H1 (cell line): ENCODE measurements around the gene NKAIN2. TPM values are rescaled to one million over a fixed set of nuclear protein-coding genes. Genes with fewer than 3 reads are reported as not detected.

Experiments used
- CTCF ChIA-PET: fragments of 300-600 bp; sonication (Branson Sonifier 250); formaldehyde crosslinking; loops from one replicate; lab custom pipeline; 2021; ENCODE audit not compliant: partially characterized antibody; lab: Charles Lee
- POLR2A ChIA-PET: fragments of 300-600 bp; sonication (Branson Sonifier 250); formaldehyde crosslinking; loops from one replicate; lab custom pipeline; 2021; ENCODE audit warnings: inconsistent platforms; ENCODE audit not compliant: partially characterized antibody; lab: Charles Lee
- DNase-seq, 2 experiments: peaks; one replicate each; pipeline versions ENCODE4 v3.0.0 to v3.0.0-alpha.2; 2010 to 2022; ENCODE audit warnings: low spot score in 2 of 2, low read depth in 1 of 2, mixed read lengths in 1 of 2
- FAIRE-seq: peaks from 2 replicates; lab custom pipeline; 2011; peaks lifted over from hg19 to GRCh38; lab: Jason Lieb, UNC
- H2AFZ ChIP-seq: 2 replicates; pipeline ENCODE4 v1.8.1; 2012; ENCODE audit warnings: low read length, inconsistent platforms
- H2AK5ac ChIP-seq: 2 replicates; pipeline ENCODE4 v1.6.1; 2013; ENCODE audit warnings: low read depth, low read length
- H2BK120ac ChIP-seq: replicated peaks from 2 replicates; pipeline ENCODE3; 2013; ENCODE audit warnings: low read depth, low read length, inconsistent platforms
- H2BK12ac ChIP-seq: 2 replicates; pipeline ENCODE4 v1.6.1; 2013; ENCODE audit warnings: low read depth, low read length
- H2BK15ac ChIP-seq: 2 replicates; pipeline ENCODE4 v1.6.1; 2013; ENCODE audit warnings: low read length
- H2BK20ac ChIP-seq: 2 replicates; pipeline ENCODE4 v1.6.1; 2013; ENCODE audit warnings: low read length
- H2BK5ac ChIP-seq: 2 replicates; pipeline ENCODE4 v1.6.1; 2013; ENCODE audit warnings: low read depth, low read length
- H3K14ac ChIP-seq: 2 replicates; pipeline ENCODE4 v1.6.1; 2013; ENCODE audit warnings: inconsistent platforms; ENCODE audit not compliant: insufficient read length
- H3K18ac ChIP-seq: 2 replicates; pipeline ENCODE4 v1.6.1; 2013; ENCODE audit warnings: low read length; ENCODE audit errors: extremely low read depth
- H3K23ac ChIP-seq: 2 replicates; pipeline ENCODE4 v1.6.1; 2013; ENCODE audit warnings: inconsistent platforms; ENCODE audit not compliant: insufficient read length
- H3K23me2 ChIP-seq: 2 replicates; pipeline ENCODE4 v1.6.1; 2013; ENCODE audit warnings: low read depth, low read length
- H3K27ac ChIP-seq: 2 replicates; pipeline ENCODE4 v1.6.1; 2011; ENCODE audit warnings: low read depth, low read length, inconsistent platforms
- H3K27me3 ChIP-seq, 4 experiments: replicated peaks in 1 of 4; 1 replicate in 1 of 4; 2 replicates in 3 of 4; pipeline versions ENCODE4 v1.6.1 to v1.8.1; 2011 to 2013; ENCODE audit warnings: low read length in 3 of 4, mild to moderate bottlenecking in 3 of 4, inconsistent platforms in 2 of 4, mixed read lengths in 2 of 4, moderate library complexity in 1 of 4; ENCODE audit not compliant: control insufficient read depth in 3 of 4, insufficient read depth in 3 of 4; ENCODE audit errors: extremely low read depth in 1 of 4
- H3K36me3 ChIP-seq, 4 experiments: 2 replicates each; pipeline versions ENCODE4 v1.6.1 to v1.8.1; 2011 to 2013; ENCODE audit warnings: mild to moderate bottlenecking in 4 of 4, low read length in 3 of 4, moderate library complexity in 2 of 4, control low read depth in 1 of 4, inconsistent platforms in 1 of 4; ENCODE audit not compliant: insufficient read depth in 4 of 4, control insufficient read depth in 2 of 4
- H3K4ac ChIP-seq: replicated peaks from 2 replicates; pipeline ENCODE3; 2013; ENCODE audit warnings: low read length, low read depth, mixed read lengths, inconsistent platforms; ENCODE audit not compliant: insufficient read length
- H3K4me1 ChIP-seq, 4 experiments: replicated peaks in 1 of 4; 1 replicate in 1 of 4; 2 replicates in 3 of 4; pipeline versions ENCODE4 v1.6.1 to v1.8.1; 2011 to 2013; ENCODE audit warnings: low read length in 3 of 4, inconsistent platforms in 2 of 4, mixed read lengths in 1 of 4; ENCODE audit not compliant: insufficient read depth in 4 of 4, control insufficient read depth in 3 of 4
- H3K4me2 ChIP-seq, 2 experiments: 2 replicates each; pipeline versions ENCODE4 v1.6.1 to v1.8.1; 2011 to 2013; ENCODE audit warnings: low read depth in 2 of 2, low read length in 2 of 2, control low read depth in 1 of 2, inconsistent platforms in 1 of 2, mild to moderate bottlenecking in 1 of 2; ENCODE audit not compliant: insufficient read depth in 1 of 2
- H3K4me3 ChIP-seq, 4 experiments: fragments of 200-600, 300-600 bp in 1 of 4; sonication (generic), shearing (Covaris generic), sonication (Bioruptor Twin) in 1 of 4; 2 replicates each; pipeline versions ENCODE4 v1.5.1 to v1.8.1; 2011 to 2016; ENCODE audit warnings: low read length in 4 of 4, low read depth in 3 of 4, control low read depth in 2 of 4, inconsistent platforms in 2 of 4, mild to moderate bottlenecking in 2 of 4, mixed read lengths in 1 of 4, moderate library complexity in 1 of 4; ENCODE audit not compliant: insufficient read depth in 2 of 4; ENCODE audit errors: extremely low read depth in 1 of 4
- H3K56ac ChIP-seq: replicated peaks from 2 replicates; pipeline ENCODE3; 2013; ENCODE audit warnings: low read depth, mild to moderate bottlenecking, mixed read lengths, low read length, inconsistent platforms; ENCODE audit not compliant: insufficient read length
- H3K79me1 ChIP-seq: 2 replicates; pipeline ENCODE4 v1.6.1; 2013; ENCODE audit warnings: low read depth, low read length, control low read depth
- H3K79me2 ChIP-seq, 2 experiments: 2 replicates each; pipeline versions ENCODE4 v1.6.1 to v1.8.1; 2012 to 2013; ENCODE audit warnings: low read length in 2 of 2, mild to moderate bottlenecking in 2 of 2, inconsistent platforms in 1 of 2; ENCODE audit not compliant: insufficient read depth in 2 of 2, control insufficient read depth in 1 of 2
- H3K9ac ChIP-seq, 4 experiments: replicated peaks in 1 of 4; 1 replicate in 1 of 4; 2 replicates in 3 of 4; pipeline versions ENCODE4 v1.6.1 to v1.8.1; 2011 to 2013; ENCODE audit warnings: low read depth in 3 of 4, low read length in 3 of 4, control low read depth in 2 of 4, mild to moderate bottlenecking in 2 of 4, moderate library complexity in 2 of 4, inconsistent platforms in 1 of 4; ENCODE audit errors: extremely low read depth in 1 of 4
- H3K9me3 ChIP-seq, 2 experiments: 2 replicates each; pipeline versions ENCODE4 v1.6.1 to v1.8.1; 2012 to 2013; ENCODE audit warnings: mild to moderate bottlenecking in 2 of 2, moderate library complexity in 2 of 2, control low read depth in 1 of 2, inconsistent platforms in 1 of 2, low read depth in 1 of 2, low read length in 1 of 2, mixed read lengths in 1 of 2; ENCODE audit not compliant: insufficient read depth in 2 of 2
- H4K20me1 ChIP-seq, 2 experiments: replicated peaks in 1 of 2; 2 replicates each; pipeline versions ENCODE3 to v1.8.1; 2011 to 2013; ENCODE audit warnings: inconsistent platforms in 2 of 2, low read length in 2 of 2, mild to moderate bottlenecking in 1 of 2; ENCODE audit not compliant: insufficient read depth in 2 of 2, control insufficient read depth in 1 of 2
- H4K5ac ChIP-seq: 2 replicates; pipeline ENCODE4 v1.6.1; 2013; ENCODE audit warnings: low read length, low read depth, mixed read lengths, inconsistent platforms; ENCODE audit not compliant: insufficient read length
- H4K8ac ChIP-seq: 2 replicates; pipeline ENCODE4 v1.8.0; 2013; ENCODE audit warnings: mild to moderate bottlenecking, moderate library complexity, low read length, inconsistent platforms; ENCODE audit not compliant: insufficient read depth; ENCODE audit errors: extremely low read depth
- H4K91ac ChIP-seq: replicated peaks from 2 replicates; pipeline ENCODE3; 2013; ENCODE audit warnings: low read length, mixed read lengths, inconsistent platforms; ENCODE audit not compliant: insufficient read length
- BCL11A ChIP-seq, 2 experiments: IDR thresholded peaks; one replicate each; pipeline ENCODE4 v1.6.1; 2011; ENCODE audit warnings: low read depth in 2 of 2, low read length in 2 of 2, mild to moderate bottlenecking in 2 of 2
- CEBPB ChIP-seq: IDR thresholded peaks from 2 replicates; pipeline ENCODE4 v1.6.1; 2012; ENCODE audit warnings: low read depth, low read length
- CHD1 ChIP-seq: IDR thresholded peaks from 2 replicates; pipeline ENCODE4 v1.6.1; 2012; ENCODE audit warnings: low read depth, low read length, improper control_type of control experiment
- CHD2 ChIP-seq: IDR thresholded peaks from 2 replicates; pipeline ENCODE4 v1.6.1; 2012; ENCODE audit warnings: low read length, improper control_type of control experiment
- CREB1 ChIP-seq: IDR thresholded peaks from 2 replicates; pipeline ENCODE4 v1.6.1; 2012; ENCODE audit warnings: inconsistent platforms
- EP300 ChIP-seq, 2 experiments: IDR thresholded peaks; 1 replicate in 1 of 2; 2 replicates in 1 of 2; pipeline ENCODE4 v1.6.1; 2011 to 2012; ENCODE audit warnings: low read depth in 2 of 2, low read length in 2 of 2, mild to moderate bottlenecking in 2 of 2, borderline replicate concordance in 1 of 2, inconsistent platforms in 1 of 2, moderate library complexity in 1 of 2
- FOSL1 ChIP-seq: IDR thresholded peaks from 2 replicates; pipeline ENCODE4 v1.6.1; 2011; ENCODE audit warnings: mild to moderate bottlenecking, low read depth, low read length, moderate library complexity; ENCODE audit not compliant: insufficient read depth
- KDM4A ChIP-seq: IDR thresholded peaks from one replicate; pipeline ENCODE4 v1.7.1; 2012; ENCODE audit warnings: low read depth, mild to moderate bottlenecking, moderate library complexity, low read length, inconsistent platforms; ENCODE audit not compliant: severe bottlenecking
- KDM5A ChIP-seq: fragments of 200-600 bp; IDR thresholded peaks from 2 replicates; pipeline ENCODE4 v1.7.1; 2012; ENCODE audit warnings: mild to moderate bottlenecking, low read length, inconsistent platforms, mixed read lengths
- MAFK ChIP-seq: IDR thresholded peaks from 2 replicates; pipeline ENCODE4 v1.6.1; 2012; ENCODE audit warnings: low read depth, mild to moderate bottlenecking, improper control_type of control experiment, low read length
- NRF1 ChIP-seq: IDR thresholded peaks from 2 replicates; pipeline ENCODE4 v1.6.1; 2011; ENCODE audit warnings: mild to moderate bottlenecking, low read depth, low read length, improper control_type of control experiment
- PHF8 ChIP-seq: fragments of 200-600 bp; sonication (generic); conservative IDR thresholded peaks from 2 replicates; pipeline ENCODE4 v1.7.1; 2012; ENCODE audit warnings: low read depth, mild to moderate bottlenecking, inconsistent platforms, low read length, moderate library complexity
- SIX5 ChIP-seq: IDR thresholded peaks from 2 replicates; pipeline ENCODE4 v1.6.1; 2011; ENCODE audit warnings: mild to moderate bottlenecking, low read depth, low read length
- TEAD4 ChIP-seq: IDR thresholded peaks from 2 replicates; pipeline ENCODE4 v1.6.1; 2012; ENCODE audit warnings: low read depth, low read length, inconsistent platforms, mixed read lengths
- YY1 ChIP-seq: IDR thresholded peaks from 2 replicates; pipeline ENCODE4 v1.6.1; 2011; ENCODE audit warnings: low read depth, mild to moderate bottlenecking, low read length
- WGBS, 2 experiments: shearing (Covaris generic) in 1 of 2; methylation state at CpG; one replicate each; pipeline versions ENCODE4 v1.1.6 to v1.1.7; 2013 to 2015; ENCODE audit warnings: low lambda C conversion rate in 2 of 2, mixed read lengths in 2 of 2, inconsistent platforms in 1 of 2, low coverage in 1 of 2, missing lambda C conversion rate in 1 of 2; ENCODE audit not compliant: insufficient replicate concordance in 2 of 2, insufficient coverage in 1 of 2, insufficient read length in 1 of 2; ENCODE audit errors: extremely low coverage in 1 of 2, missing lambda C conversion rate in 1 of 2; 5-methylcytosine and 5-hydroxymethylcytosine counted together
- polyA plus RNA-seq, 7 experiments: library from polyadenylated mRNA; depleted of rRNA in 3 of 7; stranded (reverse) in 5 of 7; unstranded in 2 of 7; fragments of >200 nt in 5 of 7; fragments of 200-250 nt in 2 of 7; gene quantifications; 1 replicate in 5 of 7; 2 replicates in 1 of 7; 4 replicates in 1 of 7; pipeline versions ENCODE4 v1.2.1 to v1.2.3, GENCODE V29; 2011 to 2013; ENCODE audit warnings: missing spikeins in 2 of 7, mixed read lengths in 2 of 7
- total RNA-seq: library from RNA; stranded (reverse); fragmentation: NEBNext Ultra II Directional; extraction: Animal tissue kit (Norgen Biotek cat#: 25700); gene quantifications from 2 replicates; pipeline ENCODE4 v1.2.1, GENCODE V29; 2021

NKAIN2 gene
- total and polyA plus RNA-seq, 2 of the 8 experiments (the other 6 are each of a cell fraction or from before 2014, with no cell fraction given), result 0.20 to 0.34 TPM

DNA sequence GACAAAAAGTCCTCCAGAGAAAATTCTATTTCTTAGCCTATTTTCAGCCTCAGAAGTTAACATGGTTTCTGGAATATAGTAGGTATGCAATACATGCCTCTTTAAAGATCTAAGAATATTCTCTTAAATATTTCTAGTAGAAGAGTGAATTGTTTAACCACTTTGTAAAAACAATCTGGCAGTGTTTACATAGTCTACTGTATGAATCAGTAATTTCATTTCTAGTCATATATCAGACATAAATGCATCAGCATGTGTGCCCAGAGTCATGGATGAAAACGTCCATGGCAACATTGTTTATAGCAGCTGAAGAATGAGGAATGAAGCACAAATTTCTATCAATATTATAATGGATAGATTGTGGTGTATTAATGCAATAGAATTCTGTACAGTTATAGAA is 124.9 kb downstream of the NKAIN2 start:
- Histone ChIP-seq H4K91ac (no peak overlapping the region), H4K5ac (no peak overlapping the region), H2AFZ (no peak overlapping the region), H3K56ac (no peak overlapping the region), H3K4me2 (no peak overlapping the region), H3K4me1 (no peaks in the 10 kb centered on the region), H2AK5ac (no peak overlapping the region), H3K9ac (no peak overlapping the region), H2BK15ac (no peak overlapping the region), H3K27me3 (no peaks in the 10 kb centered on the region), H3K27ac (no peak overlapping the region), H3K9me3 (no peaks in the 10 kb centered on the region), H2BK5ac (no peak overlapping the region), H3K79me2 (no peaks in the 10 kb centered on the region), H3K14ac (no peak overlapping the region), H3K23ac (no peak overlapping the region), H3K23me2 (no peaks in the 10 kb centered on the region), H2BK12ac (no peak overlapping the region), H2BK20ac (no peak overlapping the region), H4K8ac (no peak overlapping the region), H3K18ac (no peak overlapping the region), H3K4me3 (no peak overlapping the region), H4K20me1 (no peaks in the 10 kb centered on the region), H2BK120ac (no peak overlapping the region), H3K4ac (no peak overlapping the region), H3K36me3 (no peaks in the 10 kb centered on the region), H3K79me1 (no peaks in the 10 kb centered on the region)
- WGBS, 2 experiments, result 72% methylated on average over 1 of the region's 1 CpG; no CpG with 5 or more reads in 1 of the 2 experiments
- DNase-seq (no peak), FAIRE-seq (no peak)
- ChIA-PET POLR2A (no interaction called here), CTCF (no interaction called here)
- TF ChIP-seq PHF8, result no peak
- no peak for TF ChIP-seq SIX5
- TF ChIP-seq CHD1, result no peak
- TF ChIP-seq EP300 (IDR thresholded peaks at IDR 0.05; ENCODE audit: borderline replicate concordance in 1 of 2, low read depth in 2 of 2, low read length in 2 of 2), result no peak
- no peak for TF ChIP-seq CEBPB
- TF ChIP-seq MAFK, result no peak
- TF ChIP-seq CREB1, result no peak
- no peak for TF ChIP-seq FOSL1
- TF ChIP-seq NRF1, result no peak
- TF ChIP-seq YY1, result no peak
- no peak for TF ChIP-seq CHD2
- TF ChIP-seq TEAD4, result no peak
- TF ChIP-seq KDM5A, result no peak
- TF ChIP-seq BCL11A (IDR thresholded peaks at IDR 0.05; ENCODE audit: low read depth in 2 of 2, low read length in 2 of 2), result no peak
- TF ChIP-seq KDM4A, result no peak
